ENCODE data around the gene C2CD4D.
"Not testable (repeated sequence)": the region's sequence is repeated elsewhere in the genome, so short reads cannot be mapped to it uniquely, and the experiment has no call there.

The C2CD4D gene

DNA sequence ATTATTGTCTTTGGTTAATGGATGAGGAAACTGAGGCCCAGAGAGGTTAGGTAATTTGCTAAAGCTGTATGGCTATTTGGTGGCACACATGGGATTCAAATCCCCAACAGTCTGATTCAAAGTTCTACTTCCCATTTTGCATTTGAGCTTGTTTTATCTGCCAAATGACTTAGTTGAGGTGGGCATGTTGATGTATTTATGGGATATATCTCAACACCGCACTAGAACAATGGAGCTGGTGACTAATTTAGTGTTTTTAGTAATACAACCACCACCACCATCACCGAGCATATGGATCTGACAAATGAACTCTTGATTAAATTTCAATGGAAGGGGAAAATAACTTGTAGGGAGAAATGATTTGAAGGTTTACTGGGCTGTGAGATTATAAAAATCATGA, 42.8 kb upstream of the C2CD4D start:
- H2AFZ ChIP-seq (ENCODE audit: low read depth, low read length), result no peak overlapping the region
- no peaks in the 10 kb centered on the region for H3K36me3 ChIP-seq (ENCODE audit: insufficient read depth, low read length)
- no peaks in the 10 kb centered on the region for H3K9me3 ChIP-seq (ENCODE audit: insufficient read depth, low read length, severe bottlenecking)
- TF ChIP-seq EZH2 (IDR thresholded peaks at IDR 0.05; ENCODE audit: borderline replicate concordance, low read depth, low read length, severe bottlenecking), result no peak
- TF ChIP-seq CTCF (IDR thresholded peaks at IDR 0.05; ENCODE audit: borderline replicate concordance, extremely low read depth, low read length, poor library complexity, severe bottlenecking), result no peak
- H4K20me1 ChIP-seq (ENCODE audit: insufficient read depth, low read length), result no peaks in the 10 kb centered on the region
- DNase-seq, result no peak
- H3K4me1 ChIP-seq (ENCODE audit: insufficient read depth, low read length), result no peaks in the 10 kb centered on the region
- H3K9ac ChIP-seq (ENCODE audit: low read depth, low read length), result no peak overlapping the region
- no peak overlapping the region for H3K4me3 ChIP-seq (ENCODE audit: low read depth in 1 of 2, low read length in 2 of 2)
- no peak overlapping the region for H3K27ac ChIP-seq (ENCODE audit: low read length)
- no peak overlapping the region for H3K4me2 ChIP-seq (ENCODE audit: insufficient read depth, low read length)
- ATAC-seq (ENCODE audit: insufficient read depth, low read depth), result no peak
- H3K79me2 ChIP-seq (ENCODE audit: insufficient read depth, low read length), result no peaks in the 10 kb centered on the region
- peaks cover 6% of the 10 kb centered on the region for H3K27me3 ChIP-seq (ENCODE audit: insufficient read depth, low read length, poor library complexity)

GRCh38 chr1:151881479-151881878, 41.9 kb upstream of the C2CD4D start:
- H3K79me2 ChIP-seq (ENCODE audit: insufficient read depth, low read length), result no peaks in the 10 kb centered on the region
- no peak overlapping the region for H3K9ac ChIP-seq (ENCODE audit: low read depth, low read length)
- no peaks in the 10 kb centered on the region for H3K4me1 ChIP-seq (ENCODE audit: insufficient read depth, low read length)
- no peaks in the 10 kb centered on the region for H3K9me3 ChIP-seq (ENCODE audit: insufficient read depth, low read length, severe bottlenecking)
- no peak for ATAC-seq (ENCODE audit: insufficient read depth, low read depth)
- no peak overlapping the region for H3K27ac ChIP-seq (ENCODE audit: low read length)
- no peaks in the 10 kb centered on the region for H3K36me3 ChIP-seq (ENCODE audit: insufficient read depth, low read length)
- H3K4me2 ChIP-seq (ENCODE audit: insufficient read depth, low read length), result no peak overlapping the region
- TF ChIP-seq EZH2 (IDR thresholded peaks at IDR 0.05; ENCODE audit: borderline replicate concordance, low read depth, low read length, severe bottlenecking) (no peak), CTCF (IDR thresholded peaks at IDR 0.05; ENCODE audit: borderline replicate concordance, extremely low read depth, low read length, poor library complexity, severe bottlenecking) (peak; percentile 52)
- no peak for DNase-seq
- peaks cover 9% of the 10 kb centered on the region for H3K27me3 ChIP-seq (ENCODE audit: insufficient read depth, low read length, poor library complexity)
- H4K20me1 ChIP-seq (ENCODE audit: insufficient read depth, low read length), result no peaks in the 10 kb centered on the region
- no peak overlapping the region for H2AFZ ChIP-seq (ENCODE audit: low read depth, low read length)
- H3K4me3 ChIP-seq (ENCODE audit: low read depth in 1 of 2, low read length in 2 of 2), result no peak overlapping the region

DNA sequence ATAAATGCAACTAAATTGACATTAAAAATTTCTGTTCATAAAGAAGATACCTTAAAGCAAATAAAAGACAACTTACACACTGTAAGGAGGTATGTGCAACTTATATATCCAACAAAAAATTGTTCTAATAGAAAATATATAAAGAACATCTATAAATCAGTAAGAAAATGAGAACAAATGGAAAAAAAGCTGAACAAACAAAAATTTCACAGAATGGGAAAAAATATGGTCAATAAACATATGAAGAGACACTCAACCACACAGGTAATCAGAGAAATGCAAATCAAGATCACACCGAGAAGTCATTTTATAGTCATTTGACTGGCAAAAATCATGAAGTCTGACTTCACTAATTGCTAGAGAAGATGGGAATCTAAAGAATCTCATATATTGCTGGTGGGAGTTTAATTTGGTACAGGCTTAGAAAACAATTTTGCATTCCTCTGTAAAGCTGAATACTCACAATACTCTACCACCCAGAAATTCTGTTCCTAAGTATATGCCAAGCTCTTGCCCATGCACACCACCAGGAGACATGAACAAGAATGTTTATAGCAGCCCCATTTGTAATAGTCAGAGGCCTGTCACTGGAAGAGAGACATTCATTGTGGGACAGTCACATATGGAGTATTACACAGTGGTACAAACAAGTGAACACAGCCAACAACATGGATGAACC, 35.9 kb upstream of the C2CD4D start:
- Histone ChIP-seq H3K9ac (ENCODE audit: low read depth, low read length) (no peak overlapping the region), H3K27me3 (ENCODE audit: insufficient read depth, low read length, poor library complexity) (peaks cover 13% of the 10 kb centered on the region), H3K4me3 (ENCODE audit: low read depth in 1 of 2, low read length in 2 of 2) (no peak overlapping the region), H3K27ac (ENCODE audit: low read length) (no peak overlapping the region), H3K4me1 (ENCODE audit: insufficient read depth, low read length) (peaks cover 9% of the 10 kb centered on the region), H3K4me2 (ENCODE audit: insufficient read depth, low read length) (no peak overlapping the region), H4K20me1 (ENCODE audit: insufficient read depth, low read length) (no peaks in the 10 kb centered on the region), H2AFZ (ENCODE audit: low read depth, low read length) (no peak overlapping the region), H3K79me2 (ENCODE audit: insufficient read depth, low read length) (no peaks in the 10 kb centered on the region), H3K36me3 (ENCODE audit: insufficient read depth, low read length) (no peaks in the 10 kb centered on the region), H3K9me3 (ENCODE audit: insufficient read depth, low read length, severe bottlenecking) (no peaks in the 10 kb centered on the region)
- ATAC-seq (ENCODE audit: insufficient read depth, low read depth) (no peak), DNase-seq (no peak)
- no peak for TF ChIP-seq EZH2 (IDR thresholded peaks at IDR 0.05; ENCODE audit: borderline replicate concordance, low read depth, low read length, severe bottlenecking)
- no peak for TF ChIP-seq CTCF (IDR thresholded peaks at IDR 0.05; ENCODE audit: borderline replicate concordance, extremely low read depth, low read length, poor library complexity, severe bottlenecking)

DNA sequence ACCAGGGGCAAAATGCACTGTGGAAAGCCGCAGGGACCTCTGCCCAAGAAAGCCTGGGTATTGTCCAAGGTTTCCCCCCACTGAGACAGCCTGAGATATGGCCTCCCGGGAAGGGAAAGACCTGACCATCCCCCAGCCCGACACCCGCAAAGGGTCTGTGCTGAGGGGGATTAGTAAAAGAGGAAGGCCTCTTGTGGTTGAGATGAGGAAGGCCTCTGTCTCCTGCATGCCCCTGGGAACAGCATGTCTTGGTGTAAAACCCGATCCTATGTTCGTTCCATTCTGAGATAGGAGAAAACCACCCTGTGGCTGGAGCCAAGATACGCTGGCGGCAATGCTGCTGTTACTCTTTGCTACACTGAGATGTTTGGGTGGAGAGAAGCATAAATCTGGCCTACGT, 33.2 kb upstream of the C2CD4D start:
- not testable (repeated sequence) for H3K4me3 ChIP-seq (ENCODE audit: low read depth in 1 of 2, low read length in 2 of 2); DNase-seq; H3K27me3 ChIP-seq (ENCODE audit: insufficient read depth, low read length, poor library complexity); H3K79me2 ChIP-seq (ENCODE audit: insufficient read depth, low read length); H3K4me2 ChIP-seq (ENCODE audit: insufficient read depth, low read length); H4K20me1 ChIP-seq (ENCODE audit: insufficient read depth, low read length); H3K36me3 ChIP-seq (ENCODE audit: insufficient read depth, low read length); H3K9ac ChIP-seq (ENCODE audit: low read depth, low read length); H2AFZ ChIP-seq (ENCODE audit: low read depth, low read length); H3K9me3 ChIP-seq (ENCODE audit: insufficient read depth, low read length, severe bottlenecking); H3K4me1 ChIP-seq (ENCODE audit: insufficient read depth, low read length); ATAC-seq (ENCODE audit: insufficient read depth, low read depth); H3K27ac ChIP-seq (ENCODE audit: low read length)

All from DND-41 (cell line).